ENCODE results near the gene IRF2.

IRF2 gene

DNA sequence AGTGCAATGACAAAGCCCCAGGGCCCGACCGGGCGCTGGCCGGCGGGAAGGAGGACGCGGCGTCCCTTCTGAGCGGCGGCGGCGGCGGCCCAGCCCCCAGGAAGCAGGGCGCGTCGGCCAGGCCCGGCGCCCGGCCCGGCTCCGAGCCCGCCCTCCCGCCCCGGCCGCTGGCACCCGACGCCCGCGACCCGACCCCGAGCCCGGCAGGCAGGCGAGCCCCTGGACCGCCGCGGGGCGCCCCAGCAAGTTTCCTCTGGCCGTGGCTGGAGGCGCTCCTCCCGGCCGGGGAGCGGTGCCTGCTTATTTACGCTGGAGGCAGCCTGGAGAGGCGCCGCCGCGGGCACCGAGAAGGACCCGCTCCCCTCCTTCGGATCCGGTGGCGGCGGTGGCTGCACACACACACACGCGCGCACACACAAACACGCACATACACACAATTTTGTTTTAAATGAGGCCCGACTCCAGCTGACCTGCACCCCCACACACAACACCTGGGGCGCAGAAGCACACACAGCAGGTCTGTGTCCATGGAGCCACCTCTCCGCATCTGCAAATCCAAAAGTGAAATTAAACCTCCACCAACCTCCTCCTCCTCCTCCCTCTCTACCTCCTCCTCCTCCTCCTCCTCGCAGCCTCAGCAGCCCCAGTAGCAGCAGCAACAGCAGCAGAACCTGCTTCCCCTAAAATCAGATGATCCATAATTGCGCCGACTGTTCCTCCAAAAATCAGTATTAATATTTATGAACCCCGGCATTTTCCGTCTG is 669 bp downstream of the IRF2 start:
- peak; percentile 23 to 25 for DNase-seq

DNA sequence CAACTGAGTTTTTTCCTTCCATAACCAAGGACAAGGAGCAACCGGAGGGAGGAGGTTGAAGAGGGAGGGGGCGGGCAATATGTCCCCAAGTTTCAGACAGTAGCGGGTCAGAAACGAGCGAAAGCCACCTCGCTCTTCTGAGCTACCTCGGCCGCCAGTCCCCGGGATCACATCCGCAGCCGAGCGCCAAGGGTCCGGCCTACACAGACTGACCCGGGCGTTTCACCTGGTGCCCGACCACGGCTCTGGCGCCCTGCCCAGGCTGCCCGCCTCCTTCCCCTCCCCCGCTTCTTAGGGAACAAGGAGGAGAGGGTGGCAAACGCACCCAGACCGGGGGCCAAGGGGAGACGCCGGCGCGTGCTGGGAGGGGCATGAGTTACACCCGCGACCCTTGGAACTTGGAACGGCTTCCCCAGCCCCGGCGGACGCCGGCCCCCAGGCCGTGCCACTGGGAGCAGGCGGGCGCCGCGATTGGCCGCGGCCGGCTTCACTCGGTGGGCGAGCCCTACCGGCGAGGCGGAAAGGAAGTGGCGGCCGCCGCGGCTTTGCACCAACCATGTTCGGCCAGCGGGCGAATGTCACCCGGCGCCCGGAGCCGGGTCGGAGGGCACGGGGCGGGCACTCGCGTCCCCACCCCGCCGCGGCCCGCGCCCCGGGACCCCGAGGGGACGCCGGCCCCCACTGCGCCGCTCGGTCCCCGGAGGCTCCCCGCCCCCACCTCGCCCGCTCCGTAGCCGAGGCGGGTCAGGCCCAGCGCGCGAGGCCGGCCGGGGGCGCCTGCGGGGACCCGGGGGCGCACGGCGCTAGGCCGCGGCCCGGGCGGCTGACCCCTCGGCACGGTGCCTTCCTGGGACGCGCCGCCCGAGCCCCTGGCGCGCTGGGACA is 1.5 kb downstream of the IRF2 start:
- peak; percentile 39 to 60 for DNase-seq

DNA sequence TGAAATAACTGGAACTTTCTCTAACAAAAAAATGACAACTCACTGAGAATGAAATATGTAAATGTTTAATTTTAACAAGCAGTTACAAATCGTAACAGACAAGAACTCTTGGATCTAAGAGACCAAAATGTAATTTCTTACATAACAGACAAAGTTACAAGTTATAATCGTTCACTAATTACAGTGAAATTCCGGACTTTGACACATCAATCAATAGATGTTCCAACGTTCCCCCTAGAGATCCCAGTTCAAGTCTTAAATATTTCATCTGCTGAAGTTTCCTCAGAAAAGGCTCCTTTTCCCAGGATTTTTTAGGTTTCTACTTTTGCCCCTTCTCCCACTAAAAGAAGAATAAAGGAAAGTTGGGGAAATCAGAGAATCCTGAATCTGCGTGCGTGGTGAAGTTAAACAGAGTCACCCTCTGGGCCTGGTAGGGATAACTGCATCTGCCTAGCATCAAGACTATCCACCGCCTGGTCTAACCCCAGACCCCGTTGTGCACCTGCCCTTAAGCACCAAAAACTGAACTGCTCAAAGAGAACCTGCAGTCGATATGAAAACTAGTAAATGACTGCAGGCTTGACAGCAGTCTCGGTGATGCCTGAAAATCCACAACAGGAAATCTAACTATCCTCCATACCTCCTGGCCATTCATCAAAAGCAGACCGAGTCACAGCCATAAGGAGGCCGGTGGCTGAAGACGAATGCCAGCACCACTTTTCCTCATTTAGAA is 2.3 kb downstream of the IRF2 start:
- DNase-seq = no peak

DNA sequence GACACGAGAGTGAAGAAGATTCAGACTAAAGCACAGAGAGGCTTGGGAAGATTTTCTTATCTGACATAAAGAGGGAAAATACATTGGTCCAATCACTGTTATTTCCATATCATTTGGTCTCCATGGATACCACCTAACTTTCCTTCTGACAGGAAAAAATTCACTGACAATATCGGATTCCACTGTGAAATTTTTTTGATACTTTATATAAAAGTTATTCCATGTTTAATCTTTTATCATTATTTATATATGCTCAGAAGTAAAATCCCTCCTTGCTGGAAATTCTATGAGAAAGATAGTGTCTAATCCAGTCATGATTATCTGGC is 3.6 kb downstream of the IRF2 start:
- no peak for DNase-seq

DNA sequence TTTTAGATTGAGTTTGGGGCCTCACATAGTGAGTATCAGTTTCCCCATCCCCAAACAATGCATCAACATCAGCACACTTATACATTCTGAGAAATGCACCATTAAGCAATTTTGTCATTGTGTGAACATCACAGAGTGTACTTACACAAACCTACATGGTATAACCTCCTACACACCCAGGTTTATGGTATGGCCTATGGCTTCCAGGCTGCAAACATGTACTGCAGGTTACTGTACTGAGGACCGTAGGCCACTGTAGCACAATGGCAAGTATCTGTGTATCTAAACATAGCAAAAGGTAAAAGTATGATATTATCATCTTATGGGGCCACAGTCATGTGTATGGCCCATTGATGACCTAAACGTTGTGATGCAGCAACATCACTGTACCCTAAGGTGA is 7.7 kb downstream of the IRF2 start:
- DNase-seq = no peak

DNA sequence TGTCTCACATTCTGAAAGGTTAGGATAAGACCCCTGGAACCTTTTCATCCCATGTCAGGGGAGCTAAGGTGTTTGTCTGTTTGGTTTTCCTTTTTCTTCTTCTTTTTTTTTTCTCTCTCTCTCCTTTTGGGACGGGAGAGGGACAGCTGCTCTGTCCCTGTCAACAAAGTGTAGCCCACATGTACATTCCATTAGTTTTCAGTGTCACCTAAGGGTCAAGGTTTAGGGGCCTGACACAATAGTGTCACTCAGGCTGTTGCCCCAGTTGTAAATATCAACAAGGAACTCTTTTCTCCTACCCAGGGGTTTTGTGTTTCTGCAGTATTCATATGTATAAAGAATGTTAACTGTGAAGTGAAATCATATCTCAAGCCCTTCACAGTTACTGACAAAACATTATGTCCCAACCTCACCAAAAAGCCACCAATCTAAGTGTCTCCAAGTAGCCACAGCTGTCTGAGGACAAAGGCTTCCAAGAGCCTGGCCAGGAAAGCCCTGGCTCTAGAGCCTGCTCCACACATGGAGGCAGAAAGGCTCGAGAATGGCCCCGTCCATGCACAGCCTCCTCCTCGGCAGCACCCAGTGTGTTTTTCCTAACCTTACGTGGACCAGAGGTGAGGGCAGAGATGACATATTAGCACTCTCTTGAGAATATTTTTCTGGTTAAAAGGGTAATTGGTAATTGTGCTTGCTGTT is 9.4 kb downstream of the IRF2 start:
- no peak for DNase-seq

DNA sequence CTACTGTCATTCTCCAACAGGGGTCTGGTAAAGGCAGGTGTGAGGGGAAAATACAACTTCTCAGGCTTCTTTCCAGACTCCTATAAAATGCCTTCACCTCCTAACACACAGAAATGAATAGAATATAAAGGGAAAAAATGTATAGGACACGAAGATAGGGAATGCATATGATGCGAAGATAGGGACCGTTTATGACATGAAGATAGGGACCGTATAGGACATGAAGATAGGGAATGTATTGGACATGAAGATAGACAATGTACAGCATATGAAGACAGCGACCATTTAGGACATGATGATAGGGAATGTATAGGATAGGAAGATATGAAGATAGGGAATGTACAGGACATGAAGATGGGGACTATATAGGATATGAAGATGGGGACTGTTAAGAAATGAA is 10.5 kb downstream of the IRF2 start:
- no peak for DNase-seq

DNA sequence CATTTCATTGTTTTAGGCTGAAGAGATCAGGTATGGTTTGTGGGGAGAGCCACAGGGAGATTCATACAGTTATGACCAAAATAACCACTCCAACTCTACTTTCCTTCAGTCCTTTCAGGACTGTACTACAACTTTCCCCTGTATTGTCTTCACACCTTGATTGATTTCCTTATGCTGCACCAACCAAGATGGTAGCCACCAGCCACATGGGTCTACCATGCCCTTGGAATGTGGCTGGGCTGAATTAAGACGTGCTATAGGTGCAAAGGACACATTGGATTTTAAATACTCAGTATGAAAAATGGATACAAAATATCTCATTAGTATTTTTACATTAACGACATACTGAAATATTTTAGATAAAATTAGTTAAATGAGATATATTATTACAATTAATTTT is 11.2 kb downstream of the IRF2 start:
- DNase-seq = no peak

DNA sequence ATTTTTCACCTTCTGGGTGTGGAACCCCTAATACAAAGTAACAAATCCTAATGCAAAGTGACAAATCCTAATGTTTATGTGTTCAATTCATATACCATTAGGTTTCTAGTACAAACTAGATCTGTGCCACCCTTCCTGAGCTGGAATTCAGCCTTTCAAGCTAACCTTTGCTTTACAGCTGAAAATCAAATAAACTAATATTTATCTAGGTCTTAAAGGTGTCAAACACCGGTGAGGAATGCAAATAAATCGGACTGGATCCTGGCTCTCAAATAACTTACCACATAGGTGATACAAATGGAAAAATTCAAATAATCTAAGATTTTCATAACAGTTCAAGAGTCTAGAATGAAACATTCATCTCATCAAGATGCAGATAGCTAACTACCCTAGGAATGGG is 11.6 kb downstream of the IRF2 start:
- no peak for DNase-seq

DNA sequence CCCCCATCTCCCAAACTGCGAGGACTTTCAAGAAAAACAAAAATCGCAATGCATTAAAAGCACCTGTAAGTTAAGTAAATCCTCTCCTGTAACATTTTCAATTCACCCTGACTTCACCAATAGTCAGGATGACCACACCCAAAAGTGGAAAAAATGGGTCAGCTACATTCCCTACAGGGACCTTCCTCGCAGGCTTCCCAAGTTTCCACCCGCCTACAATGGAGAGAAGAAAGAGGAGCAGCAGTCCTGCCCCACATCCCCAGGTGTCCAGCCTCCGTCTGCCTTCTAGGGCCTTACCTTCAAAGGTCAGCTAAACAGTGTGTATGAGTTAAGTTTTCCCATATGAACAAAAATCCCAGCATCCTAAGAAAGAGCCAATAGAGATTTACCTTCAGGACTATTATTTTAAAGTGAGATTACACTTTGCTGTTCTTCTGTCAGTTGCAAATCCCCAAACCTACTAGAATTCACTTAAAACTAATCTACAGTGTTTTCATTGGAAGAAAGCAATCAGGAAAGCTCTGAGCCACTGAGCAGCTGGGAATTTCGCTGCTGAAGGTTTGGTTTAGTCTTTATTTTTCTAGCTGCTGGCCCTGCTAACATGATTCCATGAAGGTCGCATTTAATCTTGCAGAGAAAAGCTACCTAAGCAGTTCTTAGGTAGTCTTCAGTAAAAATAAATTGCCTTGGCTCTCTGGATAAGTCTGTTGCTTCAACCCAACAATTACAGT is 12.5 kb downstream of the IRF2 start:
- no peak for DNase-seq

DNA sequence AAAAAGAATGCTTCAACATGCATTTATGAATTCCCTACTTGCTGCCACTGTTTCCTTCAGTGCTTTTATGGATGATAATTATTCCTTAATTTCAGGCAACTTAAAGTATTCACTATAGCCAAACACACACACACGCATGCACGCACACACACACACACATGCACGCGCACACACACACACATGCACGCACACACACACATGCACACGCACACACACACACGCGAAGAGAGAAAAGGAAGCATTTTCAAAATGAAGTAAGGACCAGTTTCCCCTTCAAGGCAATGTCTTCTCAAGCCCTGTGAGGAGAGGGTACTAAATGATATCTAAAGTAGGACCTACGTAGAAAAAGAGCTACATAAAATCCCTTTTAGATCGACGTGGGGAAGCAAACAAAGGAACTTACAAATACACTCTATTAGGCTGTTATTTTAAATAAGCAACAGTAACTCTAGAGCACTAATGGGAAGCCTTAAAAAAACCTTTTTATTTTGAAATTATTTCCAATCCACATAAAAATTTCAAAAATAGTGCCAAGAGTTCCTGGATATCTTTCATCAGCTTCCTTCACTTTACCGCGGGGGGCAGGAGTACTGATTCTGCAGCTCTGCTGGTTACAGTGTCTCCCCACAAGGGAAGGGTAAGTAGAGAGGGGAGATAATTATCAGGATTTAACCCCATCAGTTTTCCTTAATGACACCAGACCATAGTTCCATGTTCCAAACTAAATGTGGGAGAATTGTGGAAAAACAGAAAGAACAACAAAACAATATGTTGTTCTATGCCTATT is 13.7 kb downstream of the IRF2 start:
- DNase-seq = no peak

DNA sequence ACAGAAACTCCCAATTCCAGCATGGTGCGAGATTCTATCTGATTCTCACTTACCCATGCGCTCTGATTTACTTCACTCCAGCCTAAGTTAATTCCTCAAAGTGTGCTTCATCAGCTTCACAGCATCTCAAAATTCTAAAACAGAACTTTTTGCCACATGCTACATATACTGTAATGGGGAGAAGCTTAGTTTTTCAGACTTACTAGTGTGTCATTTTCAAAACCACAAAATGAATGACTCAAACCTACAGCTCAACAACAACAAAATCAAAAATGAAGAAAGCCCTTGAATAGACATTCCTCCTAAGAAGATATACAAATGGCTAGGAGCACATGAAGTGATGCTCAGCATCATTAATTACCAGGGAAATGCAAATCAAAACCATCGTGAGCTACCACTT is 14.9 kb downstream of the IRF2 start:
- DNase-seq = no peak

DNA sequence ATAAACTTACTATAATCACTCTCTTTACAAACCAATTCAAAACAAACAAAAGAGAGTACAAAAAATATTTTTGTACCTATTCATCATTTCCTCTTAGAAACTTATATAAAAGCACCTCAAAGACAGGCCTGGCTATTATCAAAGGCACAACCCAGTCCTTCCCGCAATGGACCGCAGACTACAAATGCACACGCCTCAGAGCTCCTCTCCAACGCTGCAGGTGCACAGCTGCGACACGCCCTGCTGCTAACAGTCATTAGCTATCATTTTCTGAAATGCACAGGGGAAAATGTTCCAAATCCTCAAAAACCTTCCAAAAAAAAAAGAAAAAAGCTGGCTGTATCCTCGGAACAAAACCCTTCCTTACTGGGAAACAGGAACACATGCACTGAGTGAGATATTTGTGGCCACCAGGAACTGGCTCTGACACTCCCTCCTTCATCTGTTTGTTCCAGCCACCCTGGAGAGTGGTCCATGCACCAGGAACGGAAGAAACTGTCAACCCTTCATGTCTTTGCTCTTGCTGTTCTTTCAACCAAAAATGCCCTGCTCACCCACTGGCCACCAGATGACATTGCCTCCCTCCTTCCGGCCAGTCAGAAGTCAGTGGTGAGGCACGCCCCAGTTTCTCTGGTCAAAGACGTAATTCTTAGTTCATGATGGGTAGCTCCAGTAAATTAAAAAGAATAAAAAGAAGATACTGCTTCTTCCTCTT is 16.7 kb downstream of the IRF2 start:
- no peak for DNase-seq

DNA sequence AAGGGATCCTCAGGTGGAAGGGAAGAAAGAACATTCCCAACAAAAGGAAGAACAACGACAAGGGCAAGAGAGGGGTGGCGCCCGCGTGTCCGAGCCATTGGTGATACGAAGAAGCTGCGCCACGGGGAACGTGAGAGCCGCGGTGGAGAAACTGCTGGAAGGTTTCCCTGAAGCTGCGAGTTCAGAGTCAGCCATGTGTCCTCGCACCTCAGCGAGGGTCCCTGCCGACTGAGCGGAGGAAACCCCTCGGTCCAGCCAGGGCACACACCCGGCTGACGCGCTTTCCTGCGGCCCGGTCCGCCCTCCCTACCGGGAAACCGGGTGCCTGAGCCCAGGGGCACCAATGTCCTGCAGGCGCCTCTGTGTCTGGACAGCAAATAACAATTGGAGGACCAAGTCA is 18.0 kb downstream of the IRF2 start:
- no peak for DNase-seq

DNA sequence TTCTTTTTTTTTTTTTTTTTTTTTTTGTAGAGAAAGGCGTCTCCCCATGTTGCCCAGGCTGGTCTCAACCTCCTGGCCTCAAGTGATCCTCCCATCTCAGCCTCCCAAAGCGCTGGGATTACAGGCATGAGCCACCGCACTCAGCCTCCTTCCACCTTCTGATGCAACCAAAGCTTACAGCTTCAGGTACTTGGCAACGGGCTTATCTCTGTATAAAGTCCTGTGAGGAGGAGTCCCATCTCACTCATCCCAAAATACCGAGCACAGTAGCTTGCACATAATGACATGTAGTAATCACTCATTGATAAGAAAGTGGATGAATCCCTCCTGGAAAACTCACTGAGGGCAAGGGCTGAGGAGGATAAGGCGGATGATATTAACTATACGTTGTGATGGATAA is 19.1 kb downstream of the IRF2 start:
- no peak for DNase-seq

DNA sequence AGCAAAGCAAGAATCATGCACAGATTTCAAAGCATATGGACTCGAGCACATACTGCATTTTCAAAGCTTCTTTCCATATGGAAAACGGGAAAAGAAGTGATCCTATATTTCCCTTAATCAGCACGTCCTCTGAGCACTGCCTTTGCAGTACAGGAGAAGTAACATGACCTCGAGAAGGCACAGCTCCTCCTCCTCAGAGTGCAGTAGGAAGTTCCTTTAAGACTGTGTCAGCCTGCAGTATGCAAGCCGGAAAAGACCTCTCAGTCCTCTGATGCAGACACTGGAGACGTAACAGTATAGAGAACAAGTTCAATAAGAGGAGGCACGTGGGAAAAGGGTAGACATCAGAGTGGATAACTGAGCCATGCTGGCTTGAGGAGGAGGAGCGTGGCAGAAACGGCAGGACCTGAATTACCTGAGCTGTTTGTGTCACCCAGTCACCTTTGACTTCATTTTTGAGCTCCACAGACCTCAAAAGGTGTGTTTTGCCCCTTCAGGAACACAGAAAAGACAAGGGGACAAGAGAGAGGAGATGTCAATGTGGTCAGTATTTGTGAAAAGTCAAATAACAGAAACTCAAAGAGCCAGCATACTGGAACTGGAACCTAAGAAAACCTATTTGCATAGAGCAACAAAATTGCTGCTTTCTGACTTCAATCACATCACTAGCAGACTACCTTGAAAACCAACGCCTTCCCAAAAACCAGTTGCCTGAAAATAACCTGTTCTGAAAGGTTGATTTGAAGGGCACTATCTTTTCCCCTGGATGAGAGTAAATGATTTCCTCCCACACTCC is 20.8 kb downstream of the IRF2 start:
- DNase-seq = peak in 1 of 2 donors; percentile 23

DNA sequence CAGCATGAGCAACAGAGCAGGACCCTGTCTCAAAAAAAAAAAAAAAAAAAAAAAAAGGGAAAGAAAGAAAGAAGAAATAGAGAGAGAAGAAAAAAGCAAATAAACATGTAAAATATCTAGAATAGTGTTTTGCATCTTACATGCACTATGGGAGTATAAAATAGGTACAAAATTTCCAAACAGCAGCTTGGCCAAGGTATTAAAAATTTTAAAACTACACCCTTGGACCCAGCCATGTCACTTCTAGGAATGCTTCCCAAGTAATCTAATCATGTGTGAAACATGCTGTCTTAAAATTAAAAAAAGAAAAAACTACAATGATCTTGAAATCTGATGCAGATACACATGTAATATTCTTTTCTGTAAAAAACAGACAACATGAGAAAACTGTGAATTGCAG is 21.6 kb downstream of the IRF2 start:
- no peak for DNase-seq

DNA sequence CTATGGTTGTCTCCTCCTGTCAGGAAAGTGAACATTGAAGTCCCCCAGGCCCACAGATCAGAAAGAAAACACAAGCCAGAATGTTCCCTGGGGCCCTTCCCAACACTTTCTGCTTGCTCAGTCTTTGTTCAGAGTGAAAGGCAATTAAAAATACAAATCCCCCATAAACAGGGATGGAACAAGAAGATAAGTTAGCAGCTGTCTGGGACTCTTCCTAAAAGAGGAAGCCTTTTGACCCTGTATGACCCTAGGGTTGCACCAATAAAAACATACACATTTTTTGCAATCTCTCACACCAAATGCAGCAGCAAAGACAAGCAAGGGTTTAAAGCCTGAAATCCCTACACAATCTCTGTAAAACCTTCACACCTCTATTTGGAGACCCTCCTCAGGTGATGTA is 22.6 kb downstream of the IRF2 start:
- DNase-seq = no peak

DNA sequence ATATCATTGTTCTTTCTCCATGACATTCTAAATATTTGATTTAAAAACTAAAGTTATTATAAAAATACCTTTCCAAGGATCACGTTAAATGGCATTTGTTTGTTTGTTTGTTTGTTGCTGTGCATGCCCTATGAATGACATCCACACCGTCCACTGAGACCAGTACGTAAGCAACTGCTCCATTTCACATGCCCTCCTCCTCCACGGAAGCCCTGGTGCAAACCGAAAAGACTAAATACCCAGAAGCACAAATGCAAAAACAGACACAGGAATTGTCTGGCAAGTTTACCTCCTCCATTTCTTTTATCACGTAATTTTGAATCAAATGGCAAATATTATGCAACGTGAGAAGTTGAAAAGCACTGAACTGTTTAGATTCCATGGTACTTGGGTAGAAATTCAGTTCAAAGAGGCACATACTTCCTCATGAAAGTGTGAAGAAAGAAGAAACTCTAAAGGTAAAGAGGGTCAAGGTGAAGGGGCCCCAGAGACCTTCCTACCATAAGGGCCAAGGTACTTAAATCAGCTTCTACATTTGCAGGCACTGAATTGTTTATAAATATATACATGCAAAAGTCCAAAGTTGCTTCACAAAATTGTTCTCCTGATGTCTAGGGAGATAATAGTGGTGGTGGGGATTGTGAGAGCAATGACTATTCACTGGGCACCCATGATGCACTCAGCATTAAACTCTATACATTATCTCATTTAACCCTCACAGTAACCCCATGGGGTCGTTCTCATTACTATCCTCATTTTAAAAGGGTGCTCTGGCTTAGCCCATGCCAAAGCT is 23.4 kb downstream of the IRF2 start:
- no peak for DNase-seq
